Cardiac septum (tissue), 1 donor: ENCODE results near the gene NVL. TPM values are rescaled to one million over a fixed set of nuclear protein-coding genes. Genes with fewer than 3 reads are reported as not detected.

Experiments used
- DNase-seq: peaks from one replicate; pipeline ENCODE4 v3.0.0-alpha.2; 2020; ENCODE audit warnings: low spot score
- intact Hi-C: fragments of 100-400 bp; cut with DNase I; formaldehyde crosslinking; loops from one replicate; pipeline ENCODE4 v1.14.0; 2022
- total RNA-seq: library from RNA; stranded (reverse); fragmentation: NEBNext Ultra II Directional; extraction: Animal tissue kit (Norgen Biotek cat#: 25700); gene quantifications from one replicate; pipeline ENCODE4 v1.2.1, GENCODE V29; 2021
- donor health status: DM: no; HTN: no; CAD: no.

Gene NVL
- total RNA-seq, 1 donor from 2014 or later: 11.6 TPM

GRCh38 chr1:224253721-224254120, 76.3 kb downstream of the NVL start:
- intact Hi-C loops: no loop called here
- DNase-seq: no peak

GRCh38 chr1:224252479-224252878, 77.5 kb downstream of the NVL start:
- DNase-seq: no peak
- intact Hi-C loops: no loop called here

GRCh38 chr1:224251741-224252146, 78.2 kb downstream of the NVL start:
- DNase-seq: no peak
- intact Hi-C loops: no loop called here

- DNase-seq: no peak
- intact Hi-C loops: no loop called here
These were observed 84.8 kb downstream of the NVL start for GRCh38 chr1:224245188-224245587.

- intact Hi-C loops: no loop called here
- DNase-seq: no peak
These were observed 91.2 kb downstream of the NVL start for GRCh38 chr1:224238756-224239155.

GRCh38 chr1:224238212-224238611, 91.8 kb downstream of the NVL start:
- DNase-seq: no peak
- intact Hi-C loops: no loop called here

- intact Hi-C loops: no loop called here
- no peak for DNase-seq
These were observed 92.7 kb downstream of the NVL start for GRCh38 chr1:224237119-224237881.

- intact Hi-C loops: no loop called here
- DNase-seq: no peak
These were observed 94.0 kb downstream of the NVL start for GRCh38 chr1:224235813-224236493.

- intact Hi-C loops: no loop called here
- DNase-seq: no peak
These were observed 96.0 kb downstream of the NVL start for GRCh38 chr1:224234017-224234416.

- no peak for DNase-seq
- intact Hi-C loops: no loop called here
These were observed 103.0 kb downstream of the NVL start for GRCh38 chr1:224226849-224227502.

GRCh38 chr1:224223819-224224714, 105.9 kb downstream of the NVL start:
- intact Hi-C loops: no loop called here
- no peak for DNase-seq

- DNase-seq: no peak
- intact Hi-C loops: no loop called here
These were observed 110.3 kb downstream of the NVL start for GRCh38 chr1:224219612-224220059.

GRCh38 chr1:224219011-224219611, 110.9 kb downstream of the NVL start:
- DNase-seq: no peak
- intact Hi-C loops: no loop called here

- DNase-seq: no peak
- intact Hi-C loops: no loop called here
These were observed 112.0 kb downstream of the NVL start for GRCh38 chr1:224217655-224218623.

- intact Hi-C loops: no loop called here
- DNase-seq: no peak
These were observed 113.6 kb downstream of the NVL start for GRCh38 chr1:224216382-224216781.

- DNase-seq: no peak
- intact Hi-C loops: no loop called here
These were observed 116.4 kb downstream of the NVL start for GRCh38 chr1:224213438-224214119.

GRCh38 chr1:224212618-224213061, 117.3 kb downstream of the NVL start:
- intact Hi-C loops: no loop called here
- no peak for DNase-seq
